ENCODE data around the gene TAF11L14.

The TAF11L14 gene

GRCh38 chr5:17665836-17666235 lies 31.6 kb downstream of the TAF11L14 start:
- no peak for DNase-seq (ENCODE audit: extremely low spot score)
- ChIA-PET CTCF (no interaction called here), POLR2A (no interaction called here)
- TF ChIP-seq CTCF (IDR thresholded peaks at IDR 0.05; ENCODE audit: control extremely low read depth, extremely low read depth, low read depth, missing control alignments), result no peak

GRCh38 chr5:17666726-17667235 lies 32.5 kb downstream of the TAF11L14 start:
- DNase-seq (ENCODE audit: extremely low spot score), result no peak
- CTCF ChIA-PET, result no interaction called here

GRCh38 chr5:17670353-17670752 lies 36.1 kb downstream of the TAF11L14 start:
- no peak for DNase-seq (ENCODE audit: extremely low spot score)
- ChIA-PET CTCF (interaction anchor here (1.8 kb wide), 1 partner anchor 14 kb away, joined by 4 read pairs; no protein-coding TSS in a partner anchor), POLR2A (no interaction called here)
- TF ChIP-seq CTCF (IDR thresholded peaks at IDR 0.05; ENCODE audit: control extremely low read depth, extremely low read depth, low read depth, missing control alignments), result no peak

More at GRCh38 chr5:17666726-17667235, 32.5 kb downstream of the TAF11L14 start:
- POLR2A ChIA-PET, result no interaction called here
- TF ChIP-seq CTCF (IDR thresholded peaks at IDR 0.05; ENCODE audit: control extremely low read depth, extremely low read depth, low read depth, missing control alignments), result no peak

- ChIA-PET CTCF (interaction anchor here (1.0 kb wide), 1 partner anchor 9 kb away, joined by 4 read pairs; no protein-coding TSS in a partner anchor), POLR2A (no interaction called here)
- DNase-seq (ENCODE audit: extremely low spot score), result no peak
- TF ChIP-seq CTCF (IDR thresholded peaks at IDR 0.05; ENCODE audit: control extremely low read depth, extremely low read depth, low read depth, missing control alignments), result no peak
Measured at GRCh38 chr5:17678751-17679324, 44.6 kb downstream of the TAF11L14 start.

GRCh38 chr5:17679597-17680203 lies 45.4 kb downstream of the TAF11L14 start:
- ChIA-PET CTCF (interaction anchor here (1.0 to 2.1 kb wide), 2 partner anchors 9 to 18 kb away, joined by 4 to 5 read pairs; no protein-coding TSS in a partner anchor), POLR2A (no interaction called here)
- DNase-seq (ENCODE audit: extremely low spot score), result no peak
- no peak for TF ChIP-seq CTCF (IDR thresholded peaks at IDR 0.05; ENCODE audit: control extremely low read depth, extremely low read depth, low read depth, missing control alignments)

GRCh38 chr5:17680737-17681136 lies 46.5 kb downstream of the TAF11L14 start:
- CTCF ChIA-PET, result interaction anchor here (2.1 kb wide), 1 partner anchor 17 kb away, joined by 5 read pairs; no protein-coding TSS in a partner anchor
- POLR2A ChIA-PET, result no interaction called here
- TF ChIP-seq CTCF (IDR thresholded peaks at IDR 0.05; ENCODE audit: control extremely low read depth, extremely low read depth, low read depth, missing control alignments), result no peak
- DNase-seq (ENCODE audit: extremely low spot score), result no peak
